ENCODE data around the gene MYBPC3. TPM values are rescaled to one million over a fixed set of nuclear protein-coding genes. Genes with fewer than 3 reads are reported as not detected.

MYBPC3 gene
- total RNA-seq, 4 donors from 2014 or later, result 0.21 to 0.57 TPM; not detected in 2

- Histone ChIP-seq H3K36me3 (peaks cover 96% of the 10 kb centered on the region), H3K4me1 (no peaks in the 10 kb centered on the region), H3K9me3 (no peaks in the 10 kb centered on the region), H3K4me3 (no peak overlapping the region), H3K27me3 (no peaks in the 10 kb centered on the region), H3K27ac (no peak overlapping the region)
- TF ChIP-seq POLR2AphosphoS5 (IDR thresholded peaks at IDR 0.05), result no peak
- no peak for TF ChIP-seq EP300 (IDR thresholded peaks at IDR 0.05)
- TF ChIP-seq, protein P1, sequence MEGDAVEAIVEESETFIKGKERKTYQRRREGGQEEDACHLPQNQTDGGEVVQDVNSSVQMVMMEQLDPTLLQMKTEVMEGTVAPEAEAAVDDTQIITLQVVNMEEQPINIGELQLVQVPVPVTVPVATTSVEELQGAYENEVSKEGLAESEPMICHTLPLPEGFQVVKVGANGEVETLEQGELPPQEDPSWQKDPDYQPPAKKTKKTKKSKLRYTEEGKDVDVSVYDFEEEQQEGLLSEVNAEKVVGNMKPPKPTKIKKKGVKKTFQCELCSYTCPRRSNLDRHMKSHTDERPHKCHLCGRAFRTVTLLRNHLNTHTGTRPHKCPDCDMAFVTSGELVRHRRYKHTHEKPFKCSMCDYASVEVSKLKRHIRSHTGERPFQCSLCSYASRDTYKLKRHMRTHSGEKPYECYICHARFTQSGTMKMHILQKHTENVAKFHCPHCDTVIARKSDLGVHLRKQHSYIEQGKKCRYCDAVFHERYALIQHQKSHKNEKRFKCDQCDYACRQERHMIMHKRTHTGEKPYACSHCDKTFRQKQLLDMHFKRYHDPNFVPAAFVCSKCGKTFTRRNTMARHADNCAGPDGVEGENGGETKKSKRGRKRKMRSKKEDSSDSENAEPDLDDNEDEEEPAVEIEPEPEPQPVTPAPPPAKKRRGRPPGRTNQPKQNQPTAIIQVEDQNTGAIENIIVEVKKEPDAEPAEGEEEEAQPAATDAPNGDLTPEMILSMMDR (IDR thresholded peaks at IDR 0.05), result no peak
- TF ChIP-seq POLR2A (IDR thresholded peaks at IDR 0.05), result no peak
- no peak for DNase-seq (ENCODE audit: low spot score in 2 of 2)
- 87% methylated on average over 4 of the region's 4 CpGs for WGBS
Measured at GRCh38 chr11:47296045-47296444, 56.5 kb downstream of the MYBPC3 start.

GRCh38 chr11:47295385-47295784 is 57.1 kb downstream of the MYBPC3 start:
- TF ChIP-seq POLR2A (IDR thresholded peaks at IDR 0.05), result no peak
- TF ChIP-seq EP300 (IDR thresholded peaks at IDR 0.05), result no peak
- no peak for TF ChIP-seq POLR2AphosphoS5 (IDR thresholded peaks at IDR 0.05)
- TF ChIP-seq, protein P1 (IDR thresholded peaks at IDR 0.05), result no peak
- WGBS, result 92% methylated on average over 5 of the region's 5 CpGs
- H3K4me1 ChIP-seq, result no peaks in the 10 kb centered on the region
- H3K4me3 ChIP-seq, result no peak overlapping the region
- peaks cover 98% of the 10 kb centered on the region for H3K36me3 ChIP-seq
- no peak overlapping the region for H3K27ac ChIP-seq
- no peak for DNase-seq (ENCODE audit: low spot score in 2 of 2)
- H3K27me3 ChIP-seq, result no peaks in the 10 kb centered on the region
- no peaks in the 10 kb centered on the region for H3K9me3 ChIP-seq

GRCh38 chr11:47289856-47290255 is 62.6 kb downstream of the MYBPC3 start:
- H3K27ac ChIP-seq, result no peak overlapping the region
- peaks cover 100% of the 10 kb centered on the region for H3K36me3 ChIP-seq
- H3K9me3 ChIP-seq, result no peaks in the 10 kb centered on the region
- no peak overlapping the region for H3K4me3 ChIP-seq
- no peaks in the 10 kb centered on the region for H3K4me1 ChIP-seq
- no peak for TF ChIP-seq EP300 (IDR thresholded peaks at IDR 0.05)
- no peak for TF ChIP-seq POLR2A (IDR thresholded peaks at IDR 0.05)
- DNase-seq (ENCODE audit: low spot score in 2 of 2), result no peak
- WGBS, result 90% methylated on average over 15 of the region's 15 CpGs
- no peaks in the 10 kb centered on the region for H3K27me3 ChIP-seq

DNA sequence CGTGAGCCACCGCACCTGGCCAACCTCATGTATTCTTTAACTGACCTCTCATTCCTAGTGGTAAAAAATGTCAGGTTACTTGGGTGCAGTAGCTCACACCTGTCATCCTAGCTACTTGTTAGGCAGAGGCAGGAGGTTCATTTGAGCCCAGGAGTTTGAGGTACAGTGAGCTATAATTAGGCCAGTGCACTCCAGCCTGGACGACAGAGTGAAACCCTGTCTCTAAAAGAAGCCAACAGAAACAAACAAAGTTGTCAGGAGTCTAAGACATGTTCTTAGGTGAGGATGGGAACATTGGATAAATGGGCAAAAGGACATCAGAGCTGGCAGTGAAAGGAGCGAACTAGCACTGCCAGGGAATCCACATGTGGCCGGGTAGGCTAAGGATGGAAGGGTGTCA is 64.4 kb downstream of the MYBPC3 start:
- H3K27ac ChIP-seq, result no peak overlapping the region
- H3K4me1 ChIP-seq, result no peaks in the 10 kb centered on the region
- H3K27me3 ChIP-seq, result no peaks in the 10 kb centered on the region
- TF ChIP-seq, protein P1 (IDR thresholded peaks at IDR 0.05), result no peak
- no peak for TF ChIP-seq EP300 (IDR thresholded peaks at IDR 0.05)
- no peak for TF ChIP-seq POLR2AphosphoS5 (IDR thresholded peaks at IDR 0.05)
- TF ChIP-seq POLR2A (IDR thresholded peaks at IDR 0.05), result no peak
- H3K36me3 ChIP-seq, result peaks cover 100% of the 10 kb centered on the region
- H3K4me3 ChIP-seq, result no peak overlapping the region
- no peak for DNase-seq (ENCODE audit: low spot score in 2 of 2)
- 89% methylated on average over 5 of the region's 5 CpGs for WGBS
- H3K9me3 ChIP-seq, result no peaks in the 10 kb centered on the region

DNA sequence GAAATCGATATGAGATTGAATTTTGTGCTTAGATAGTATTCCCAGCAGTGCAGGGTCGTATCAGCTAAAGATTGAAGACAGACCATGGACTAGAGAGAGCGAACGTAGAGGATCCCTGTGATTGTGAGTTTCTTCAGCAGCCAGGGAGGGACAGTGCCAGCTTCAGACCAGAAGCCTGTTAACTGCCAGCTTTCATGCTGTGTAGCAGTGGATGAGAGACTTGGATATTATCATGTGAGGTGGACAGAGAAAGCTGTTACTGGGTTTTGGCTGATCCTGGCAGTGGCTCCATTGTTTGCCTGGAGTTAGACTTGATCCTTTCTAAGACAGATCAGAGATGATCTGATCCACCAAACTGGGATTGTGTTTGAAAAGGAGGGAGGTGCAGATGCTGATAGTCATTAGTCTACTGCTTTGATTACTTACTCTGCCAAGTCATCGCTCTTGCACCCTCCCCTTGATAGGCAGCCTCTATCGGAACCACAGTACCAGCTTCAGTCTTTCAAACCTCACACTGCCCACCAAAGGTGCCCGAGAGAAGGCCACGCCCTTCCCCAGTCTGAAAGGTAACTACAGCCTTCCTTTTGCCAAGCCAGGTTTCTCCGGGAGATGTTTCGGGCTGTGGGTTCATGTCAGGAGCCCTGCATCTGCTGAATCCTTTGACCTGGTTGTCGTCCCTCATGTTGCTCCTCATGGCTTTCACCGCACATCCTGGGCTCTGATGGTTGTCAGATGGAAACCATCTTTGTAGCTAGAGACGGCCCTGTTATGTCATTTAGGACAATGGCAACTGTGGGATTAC is 66.3 kb downstream of the MYBPC3 start:
- 87% methylated on average over 13 of the region's 13 CpGs for WGBS
- no peak for TF ChIP-seq POLR2AphosphoS5 (IDR thresholded peaks at IDR 0.05)
- TF ChIP-seq, protein P1 (IDR thresholded peaks at IDR 0.05), result no peak
- TF ChIP-seq EP300 (IDR thresholded peaks at IDR 0.05), result no peak
- TF ChIP-seq POLR2A (IDR thresholded peaks at IDR 0.05), result no peak
- no peak for DNase-seq (ENCODE audit: low spot score in 2 of 2)
- no peaks in the 10 kb centered on the region for H3K4me1 ChIP-seq
- H3K36me3 ChIP-seq, result peaks cover 100% of the 10 kb centered on the region
- no peaks in the 10 kb centered on the region for H3K9me3 ChIP-seq
- no peak overlapping the region for H3K27ac ChIP-seq
- no peak overlapping the region for H3K4me3 ChIP-seq
- no peaks in the 10 kb centered on the region for H3K27me3 ChIP-seq
